ENCODE measurements around the gene NEDD9. TPM values are rescaled to one million over a fixed set of nuclear protein-coding genes. Genes with fewer than 3 reads are reported as not detected.

NEDD9 gene
- total and polyA plus RNA-seq, 2 of the 13 experiments (the other 11 are each of a cell fraction or from before 2014, with no cell fraction given) = 27.1 to 389 TPM

- TF ChIP-seq ATF1 (CRISPR knock-in tag; IDR thresholded peaks at IDR 0.05) = peak; percentile 55; the same call in 1 of the 2 replicates
- no peak for TF ChIP-seq IRX3 (CRISPR knock-in tag; IDR thresholded peaks at IDR 0.05; ENCODE audit: borderline replicate concordance, low read depth)
- no peak for TF ChIP-seq TAF1 (CRISPR knock-in tag; IDR thresholded peaks at IDR 0.05)
- TF ChIP-seq DMAP1 (CRISPR knock-in tag; IDR thresholded peaks at IDR 0.05) = 0 out of 2 replicates have a peak, but pooled peaks have one; percentile 35
- TF ChIP-seq ZSCAN9 (CRISPR knock-in tag; IDR thresholded peaks at IDR 0.05; ENCODE audit: borderline replicate concordance) = no peak; the same call in 1 of the 2 replicates
- TF ChIP-seq ZNF124 (CRISPR knock-in tag; IDR thresholded peaks at IDR 0.05) = 0 out of 2 replicates have a peak, but pooled peaks have one; percentile 49
- TF ChIP-seq, protein P1, sequence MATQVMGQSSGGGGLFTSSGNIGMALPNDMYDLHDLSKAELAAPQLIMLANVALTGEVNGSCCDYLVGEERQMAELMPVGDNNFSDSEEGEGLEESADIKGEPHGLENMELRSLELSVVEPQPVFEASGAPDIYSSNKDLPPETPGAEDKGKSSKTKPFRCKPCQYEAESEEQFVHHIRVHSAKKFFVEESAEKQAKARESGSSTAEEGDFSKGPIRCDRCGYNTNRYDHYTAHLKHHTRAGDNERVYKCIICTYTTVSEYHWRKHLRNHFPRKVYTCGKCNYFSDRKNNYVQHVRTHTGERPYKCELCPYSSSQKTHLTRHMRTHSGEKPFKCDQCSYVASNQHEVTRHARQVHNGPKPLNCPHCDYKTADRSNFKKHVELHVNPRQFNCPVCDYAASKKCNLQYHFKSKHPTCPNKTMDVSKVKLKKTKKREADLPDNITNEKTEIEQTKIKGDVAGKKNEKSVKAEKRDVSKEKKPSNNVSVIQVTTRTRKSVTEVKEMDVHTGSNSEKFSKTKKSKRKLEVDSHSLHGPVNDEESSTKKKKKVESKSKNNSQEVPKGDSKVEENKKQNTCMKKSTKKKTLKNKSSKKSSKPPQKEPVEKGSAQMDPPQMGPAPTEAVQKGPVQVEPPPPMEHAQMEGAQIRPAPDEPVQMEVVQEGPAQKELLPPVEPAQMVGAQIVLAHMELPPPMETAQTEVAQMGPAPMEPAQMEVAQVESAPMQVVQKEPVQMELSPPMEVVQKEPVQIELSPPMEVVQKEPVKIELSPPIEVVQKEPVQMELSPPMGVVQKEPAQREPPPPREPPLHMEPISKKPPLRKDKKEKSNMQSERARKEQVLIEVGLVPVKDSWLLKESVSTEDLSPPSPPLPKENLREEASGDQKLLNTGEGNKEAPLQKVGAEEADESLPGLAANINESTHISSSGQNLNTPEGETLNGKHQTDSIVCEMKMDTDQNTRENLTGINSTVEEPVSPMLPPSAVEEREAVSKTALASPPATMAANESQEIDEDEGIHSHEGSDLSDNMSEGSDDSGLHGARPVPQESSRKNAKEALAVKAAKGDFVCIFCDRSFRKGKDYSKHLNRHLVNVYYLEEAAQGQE (IDR thresholded peaks at IDR 0.05; ENCODE audit: borderline replicate concordance in 1 of 2, low read depth in 1 of 2, low read length in 2 of 2) = no peak
- 0 out of 2 replicates have a peak, but pooled peaks have one; percentile 30 for TF ChIP-seq ZNF83 (CRISPR knock-in tag; IDR thresholded peaks at IDR 0.05; ENCODE audit: borderline replicate concordance)
- peak in 1 of 2 experiments; percentile 71; a peak in 2 of 4 replicates for TF ChIP-seq KLF16 (CRISPR knock-in tag; IDR thresholded peaks at IDR 0.05)
- TF ChIP-seq FOSL2 (CRISPR knock-in tag; IDR thresholded peaks at IDR 0.05) = peak; percentile 100
- no peak for TF ChIP-seq RBAK (CRISPR knock-in tag; IDR thresholded peaks at IDR 0.05)
- TF ChIP-seq CBFB (CRISPR knock-in tag; IDR thresholded peaks at IDR 0.05) = 0 out of 2 replicates have a peak, but pooled peaks have one; percentile 43
- peak; percentile 78 for TF ChIP-seq SOX5 (CRISPR knock-in tag; IDR thresholded peaks at IDR 0.05; ENCODE audit: borderline replicate concordance)
- no peak for TF ChIP-seq GZF1 (CRISPR knock-in tag; IDR thresholded peaks at IDR 0.05)
- TF ChIP-seq ZNF337 (CRISPR knock-in tag; IDR thresholded peaks at IDR 0.05; ENCODE audit: borderline replicate concordance, low read depth) = peak; percentile 71; the same call in 1 of the 2 replicates
- peak; percentile 66; the same call in 1 of the 2 replicates for TF ChIP-seq ZNF547 (CRISPR knock-in tag; IDR thresholded peaks at IDR 0.05)
- peak; percentile 66 for TF ChIP-seq MAFF (IDR thresholded peaks at IDR 0.05; ENCODE audit: low read depth, low read length)
- TF ChIP-seq, protein P2, sequence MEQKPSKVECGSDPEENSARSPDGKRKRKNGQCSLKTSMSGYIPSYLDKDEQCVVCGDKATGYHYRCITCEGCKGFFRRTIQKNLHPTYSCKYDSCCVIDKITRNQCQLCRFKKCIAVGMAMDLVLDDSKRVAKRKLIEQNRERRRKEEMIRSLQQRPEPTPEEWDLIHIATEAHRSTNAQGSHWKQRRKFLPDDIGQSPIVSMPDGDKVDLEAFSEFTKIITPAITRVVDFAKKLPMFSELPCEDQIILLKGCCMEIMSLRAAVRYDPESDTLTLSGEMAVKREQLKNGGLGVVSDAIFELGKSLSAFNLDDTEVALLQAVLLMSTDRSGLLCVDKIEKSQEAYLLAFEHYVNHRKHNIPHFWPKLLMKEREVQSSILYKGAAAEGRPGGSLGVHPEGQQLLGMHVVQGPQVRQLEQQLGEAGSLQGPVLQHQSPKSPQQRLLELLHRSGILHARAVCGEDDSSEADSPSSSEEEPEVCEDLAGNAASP (CRISPR knock-in tag; IDR thresholded peaks at IDR 0.05; ENCODE audit: borderline replicate concordance) = peak; percentile 80; the same call in 1 of the 2 replicates
- TF ChIP-seq, protein P3, sequence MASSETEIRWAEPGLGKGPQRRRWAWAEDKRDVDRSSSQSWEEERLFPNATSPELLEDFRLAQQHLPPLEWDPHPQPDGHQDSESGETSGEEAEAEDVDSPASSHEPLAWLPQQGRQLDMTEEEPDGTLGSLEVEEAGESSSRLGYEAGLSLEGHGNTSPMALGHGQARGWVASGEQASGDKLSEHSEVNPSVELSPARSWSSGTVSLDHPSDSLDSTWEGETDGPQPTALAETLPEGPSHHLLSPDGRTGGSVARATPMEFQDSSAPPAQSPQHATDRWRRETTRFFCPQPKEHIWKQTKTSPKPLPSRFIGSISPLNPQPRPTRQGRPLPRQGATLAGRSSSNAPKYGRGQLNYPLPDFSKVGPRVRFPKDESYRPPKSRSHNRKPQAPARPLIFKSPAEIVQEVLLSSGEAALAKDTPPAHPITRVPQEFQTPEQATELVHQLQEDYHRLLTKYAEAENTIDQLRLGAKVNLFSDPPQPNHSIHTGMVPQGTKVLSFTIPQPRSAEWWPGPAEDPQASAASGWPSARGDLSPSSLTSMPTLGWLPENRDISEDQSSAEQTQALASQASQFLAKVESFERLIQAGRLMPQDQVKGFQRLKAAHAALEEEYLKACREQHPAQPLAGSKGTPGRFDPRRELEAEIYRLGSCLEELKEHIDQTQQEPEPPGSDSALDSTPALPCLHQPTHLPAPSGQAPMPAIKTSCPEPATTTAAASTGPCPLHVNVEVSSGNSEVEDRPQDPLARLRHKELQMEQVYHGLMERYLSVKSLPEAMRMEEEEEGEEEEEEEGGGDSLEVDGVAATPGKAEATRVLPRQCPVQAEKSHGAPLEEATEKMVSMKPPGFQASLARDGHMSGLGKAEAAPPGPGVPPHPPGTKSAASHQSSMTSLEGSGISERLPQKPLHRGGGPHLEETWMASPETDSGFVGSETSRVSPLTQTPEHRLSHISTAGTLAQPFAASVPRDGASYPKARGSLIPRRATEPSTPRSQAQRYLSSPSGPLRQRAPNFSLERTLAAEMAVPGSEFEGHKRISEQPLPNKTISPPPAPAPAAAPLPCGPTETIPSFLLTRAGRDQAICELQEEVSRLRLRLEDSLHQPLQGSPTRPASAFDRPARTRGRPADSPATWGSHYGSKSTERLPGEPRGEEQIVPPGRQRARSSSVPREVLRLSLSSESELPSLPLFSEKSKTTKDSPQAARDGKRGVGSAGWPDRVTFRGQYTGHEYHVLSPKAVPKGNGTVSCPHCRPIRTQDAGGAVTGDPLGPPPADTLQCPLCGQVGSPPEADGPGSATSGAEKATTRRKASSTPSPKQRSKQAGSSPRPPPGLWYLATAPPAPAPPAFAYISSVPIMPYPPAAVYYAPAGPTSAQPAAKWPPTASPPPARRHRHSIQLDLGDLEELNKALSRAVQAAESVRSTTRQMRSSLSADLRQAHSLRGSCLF (CRISPR knock-in tag; IDR thresholded peaks at IDR 0.05; ENCODE audit: borderline replicate concordance) = no peak
Measured at GRCh38 chr6:11143394-11144371, 88.8 kb downstream of the NEDD9 start (continued).

Data from HepG2 (cell line).